Parathyroid adenoma (tissue), 2 donors: Measurements from ENCODE around the gene UGT1A7.
"Not testable (repeated sequence)": the region's sequence is repeated elsewhere in the genome, so short reads cannot be mapped to it uniquely, and the experiment has no call there.

ENCODE experiments used
- H2AFZ ChIP-seq: fragments of 300-600 bp; sonication (generic); one replicate; pipeline ENCODE4 v1.7.0; 2017; ENCODE audit warnings: antibody characterized with exemption, mild to moderate bottlenecking
- H3K27ac ChIP-seq: fragments of 300-600 bp; sonication (generic); one replicate; pipeline ENCODE4 v1.7.0; 2017
- H3K27me3 ChIP-seq: fragments of 300-600 bp; sonication (generic); one replicate; pipeline ENCODE4 v1.7.0; 2017; ENCODE audit warnings: low read length; ENCODE audit not compliant: control insufficient read depth, insufficient read depth
- H3K36me3 ChIP-seq: fragments of 300-600 bp; sonication (generic); one replicate; pipeline ENCODE4 v1.7.0; 2017; ENCODE audit warnings: low read length; ENCODE audit not compliant: control insufficient read depth, insufficient read depth
- H3K4me1 ChIP-seq: fragments of 300-600 bp; sonication (generic); one replicate; pipeline ENCODE4 v1.7.0; 2017; ENCODE audit warnings: control low read depth
- H3K4me2 ChIP-seq: fragments of 300-600 bp; sonication (generic); one replicate; pipeline ENCODE4 v1.7.0; 2017; ENCODE audit warnings: low read length
- H3K4me3 ChIP-seq: fragments of 300-600 bp; sonication (generic); one replicate; pipeline ENCODE4 v1.7.0; 2017; ENCODE audit warnings: low read depth, low read length
- H3K79me2 ChIP-seq: fragments of 300-600 bp; sonication (generic); one replicate; pipeline ENCODE4 v1.7.0; 2017; ENCODE audit warnings: control low read depth
- H3K9ac ChIP-seq: fragments of 300-600 bp; sonication (generic); one replicate; pipeline ENCODE4 v1.7.0; 2017; ENCODE audit warnings: mild to moderate bottlenecking
- H3K9me3 ChIP-seq: fragments of 300-600 bp; sonication (generic); one replicate; pipeline ENCODE4 v1.7.0; 2017; ENCODE audit warnings: low read length; ENCODE audit not compliant: control insufficient read depth
- TF ChIP-seq, protein P1 (sequence below): fragments of 300-600 bp; sonication (generic); IDR thresholded peaks from one replicate; pipeline ENCODE4 v1.7.0; 2017; ENCODE audit warnings: antibody characterized with exemption, mild to moderate bottlenecking
- donor health status: primary hyperparathyroidism.

UGT1A7 gene

DNA sequence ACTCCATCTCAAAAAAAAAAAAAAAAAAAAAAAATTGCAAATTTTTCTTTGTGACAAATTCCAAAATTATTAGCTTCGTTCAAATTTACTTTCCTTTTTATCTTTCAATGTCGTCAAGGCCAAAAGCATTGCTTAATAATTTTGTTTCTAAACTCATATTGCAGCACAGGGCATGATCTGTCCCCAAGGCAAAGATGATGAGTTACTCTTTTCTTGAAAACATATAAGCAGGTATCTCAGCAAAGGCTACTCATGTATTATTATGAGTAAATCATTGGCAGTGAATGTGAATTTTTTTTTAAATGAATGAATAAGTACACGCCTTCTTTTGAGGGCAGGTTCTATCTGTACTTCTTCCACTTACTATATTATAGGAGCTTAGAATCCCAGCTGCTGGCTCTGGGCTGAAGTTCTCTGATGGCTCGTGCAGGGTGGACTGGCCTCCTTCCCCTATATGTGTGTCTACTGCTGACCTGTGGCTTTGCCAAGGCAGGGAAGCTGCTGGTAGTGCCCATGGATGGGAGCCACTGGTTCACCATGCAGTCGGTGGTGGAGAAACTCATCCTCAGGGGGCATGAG, at the start of gene UGT1A7:
TSS of gene UGT1A7 (plus strand) at position 381 of the 579 bp plus-strand sequence. CDS start at position 418, 37 bp downstream.
- H3K36me3 ChIP-seq, result no peaks in the 10 kb centered on the region
- no peak within 1 kb of the TSS for H3K4me3 ChIP-seq
- H3K27ac ChIP-seq, result no peak within 1 kb of the TSS
- TF ChIP-seq, protein P1, sequence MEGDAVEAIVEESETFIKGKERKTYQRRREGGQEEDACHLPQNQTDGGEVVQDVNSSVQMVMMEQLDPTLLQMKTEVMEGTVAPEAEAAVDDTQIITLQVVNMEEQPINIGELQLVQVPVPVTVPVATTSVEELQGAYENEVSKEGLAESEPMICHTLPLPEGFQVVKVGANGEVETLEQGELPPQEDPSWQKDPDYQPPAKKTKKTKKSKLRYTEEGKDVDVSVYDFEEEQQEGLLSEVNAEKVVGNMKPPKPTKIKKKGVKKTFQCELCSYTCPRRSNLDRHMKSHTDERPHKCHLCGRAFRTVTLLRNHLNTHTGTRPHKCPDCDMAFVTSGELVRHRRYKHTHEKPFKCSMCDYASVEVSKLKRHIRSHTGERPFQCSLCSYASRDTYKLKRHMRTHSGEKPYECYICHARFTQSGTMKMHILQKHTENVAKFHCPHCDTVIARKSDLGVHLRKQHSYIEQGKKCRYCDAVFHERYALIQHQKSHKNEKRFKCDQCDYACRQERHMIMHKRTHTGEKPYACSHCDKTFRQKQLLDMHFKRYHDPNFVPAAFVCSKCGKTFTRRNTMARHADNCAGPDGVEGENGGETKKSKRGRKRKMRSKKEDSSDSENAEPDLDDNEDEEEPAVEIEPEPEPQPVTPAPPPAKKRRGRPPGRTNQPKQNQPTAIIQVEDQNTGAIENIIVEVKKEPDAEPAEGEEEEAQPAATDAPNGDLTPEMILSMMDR, result no peak
- no peaks in the 10 kb centered on the region for H3K4me1 ChIP-seq
- H3K27me3 ChIP-seq, result no peaks in the 10 kb centered on the region
- no peak within 1 kb of the TSS for H2AFZ ChIP-seq
- H3K9me3 ChIP-seq, result no peaks in the 10 kb centered on the region
- no peak within 1 kb of the TSS for H3K9ac ChIP-seq
- H3K79me2 ChIP-seq, result no peaks in the 10 kb centered on the region
- H3K4me2 ChIP-seq, result no peak within 1 kb of the TSS

DNA sequence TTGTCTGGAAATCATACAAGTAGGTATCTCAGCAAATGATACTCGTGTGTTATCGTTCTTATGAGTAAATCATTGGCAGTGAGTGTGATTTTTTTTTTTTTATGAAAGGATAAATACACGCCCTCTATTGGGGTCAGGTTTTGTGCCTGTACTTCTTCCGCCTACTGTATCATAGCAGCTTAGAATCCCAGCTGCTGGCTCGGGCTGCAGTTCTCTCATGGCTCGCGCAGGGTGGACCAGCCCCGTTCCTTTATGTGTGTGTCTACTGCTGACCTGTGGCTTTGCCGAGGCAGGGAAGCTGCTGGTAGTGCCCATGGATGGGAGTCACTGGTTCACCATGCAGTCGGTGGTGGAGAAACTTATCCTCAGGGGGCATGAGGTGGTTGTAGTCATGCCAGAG, 45.4 kb upstream of the UGT1A7 start, which contains the start of gene UGT1A10:
TSS of gene UGT1A10 (plus strand) at position 143 of the 400 bp plus-strand sequence. CDS start at position 218, 75 bp downstream.
- H3K27ac ChIP-seq, H3K4me2 ChIP-seq, H3K27me3 ChIP-seq, H2AFZ ChIP-seq, H3K4me3 ChIP-seq, H3K79me2 ChIP-seq, H3K9ac ChIP-seq, H3K36me3 ChIP-seq, H3K4me1 ChIP-seq, H3K9me3 ChIP-seq: not testable (repeated sequence)

- H3K9me3 ChIP-seq, result no peaks in the 10 kb centered on the region
Observed at GRCh38 chr2:233638836-233639235, 42.9 kb upstream of the UGT1A7 start.

GRCh38 chr2:233639860-233640259, 41.8 kb upstream of the UGT1A7 start:
- Histone ChIP-seq H3K4me1 (no peaks in the 10 kb centered on the region), H2AFZ (no peak overlapping the region), H3K27ac (no peak overlapping the region), H3K36me3 (no peaks in the 10 kb centered on the region), H3K4me3 (no peak overlapping the region), H3K79me2 (no peaks in the 10 kb centered on the region), H3K4me2 (no peak overlapping the region), H3K9me3 (no peaks in the 10 kb centered on the region), H3K27me3 (no peaks in the 10 kb centered on the region), H3K9ac (no peak overlapping the region)
- TF ChIP-seq, protein P1, result no peak

More at GRCh38 chr2:233638836-233639235, 42.9 kb upstream of the UGT1A7 start:
- no peaks in the 10 kb centered on the region for H3K36me3 ChIP-seq
- no peak overlapping the region for H3K4me2 ChIP-seq
- H3K27ac ChIP-seq, result no peak overlapping the region
- no peaks in the 10 kb centered on the region for H3K79me2 ChIP-seq
- no peaks in the 10 kb centered on the region for H3K27me3 ChIP-seq
- H3K9ac ChIP-seq, result no peak overlapping the region
- no peak overlapping the region for H3K4me3 ChIP-seq
- TF ChIP-seq, protein P1, result no peak
- H2AFZ ChIP-seq, result no peak overlapping the region
- no peaks in the 10 kb centered on the region for H3K4me1 ChIP-seq

DNA sequence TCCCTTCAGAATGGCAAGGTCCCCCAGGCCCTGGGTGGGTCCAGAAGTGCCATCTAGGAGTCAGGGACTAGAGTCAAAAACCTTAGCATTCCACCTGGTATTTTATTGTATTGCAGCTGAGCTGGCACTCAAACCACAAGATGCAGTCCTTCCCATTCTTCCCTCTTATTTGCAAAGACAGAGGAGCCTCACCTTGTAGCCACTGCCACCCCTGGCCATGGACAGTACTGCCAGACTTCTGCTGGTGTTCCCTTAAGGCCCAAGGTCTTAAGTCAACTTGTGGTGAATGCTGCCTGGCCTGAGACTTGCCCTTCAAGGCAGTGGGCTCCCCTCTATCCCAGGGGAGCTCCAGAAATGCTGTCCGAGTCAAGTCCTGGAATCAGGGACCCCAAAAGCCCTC, 38.6 kb upstream of the UGT1A7 start:
- H3K9ac ChIP-seq, result no peak overlapping the region
- H3K4me3 ChIP-seq, result no peak overlapping the region
- H3K36me3 ChIP-seq, result no peaks in the 10 kb centered on the region
- H2AFZ ChIP-seq, result no peak overlapping the region
- H3K27me3 ChIP-seq, result no peaks in the 10 kb centered on the region
- H3K4me1 ChIP-seq, result no peaks in the 10 kb centered on the region
- H3K27ac ChIP-seq, result no peak overlapping the region
- no peaks in the 10 kb centered on the region for H3K79me2 ChIP-seq
- no peak overlapping the region for H3K4me2 ChIP-seq
- TF ChIP-seq, protein P1, result no peak
- H3K9me3 ChIP-seq, result no peaks in the 10 kb centered on the region

DNA sequence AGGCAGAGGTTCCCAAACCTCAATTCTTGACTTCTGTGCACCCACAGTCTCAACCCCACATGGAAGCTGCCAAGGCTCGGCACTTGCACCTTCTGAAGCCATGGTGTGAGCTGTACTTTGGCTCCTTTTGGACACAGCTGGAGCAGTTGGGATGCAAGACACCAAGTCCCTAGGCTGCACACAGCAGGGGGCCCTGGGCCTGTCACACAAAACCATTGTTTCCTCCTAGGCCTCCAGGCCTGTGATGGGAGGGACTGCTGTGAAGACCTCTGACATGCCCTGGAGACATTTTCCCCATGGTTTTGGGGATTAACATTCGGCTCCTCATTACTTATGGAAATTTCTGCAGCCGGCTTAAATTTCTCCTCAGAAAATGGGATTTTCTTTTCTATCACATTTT, 35.7 kb upstream of the UGT1A7 start:
- not testable (repeated sequence) for H3K4me1 ChIP-seq, H2AFZ ChIP-seq, H3K27me3 ChIP-seq, H3K4me2 ChIP-seq, H3K79me2 ChIP-seq, H3K9ac ChIP-seq, H3K4me3 ChIP-seq, H3K27ac ChIP-seq, H3K36me3 ChIP-seq, H3K9me3 ChIP-seq
